HepG2 (cell line): ENCODE measurements around the gene SPG7. TPM values are rescaled to one million over a fixed set of nuclear protein-coding genes. Genes with fewer than 3 reads are reported as not detected.

ENCODE experiments used
- ATAC-seq: fragments of 200-7000 bp; cut with Tn5 transposase; 3 replicates; pipeline ENCODE4 v1.9.1; 2020; ENCODE audit warnings: mild to moderate bottlenecking, moderate library complexity
- BruUV-seq: library from RNA; stranded (reverse); fragments of 400-500 nt; replicated peaks from 2 replicates; lab custom pipeline; 2021; lab: Mats Ljungman, UMichigan
- CTCF ChIA-PET: fragments of 300-600 bp; formaldehyde crosslinking; extraction: SDS; loops from one replicate; lab custom pipeline; 2021; ENCODE audit warnings: low total read pairs, inconsistent platforms, low intra/inter-chr PET ratio; lab: Yijun Ruan, JAX
- POLR2A ChIA-PET: fragments of 350-600 bp; sonication (Branson Sonifier 250); formaldehyde crosslinking; loops from one replicate; lab custom pipeline; 2020; ENCODE audit warnings: antibody characterized with exemption, inconsistent platforms; lab: Yijun Ruan, JAX
- DNase-seq: peaks from one replicate; pipeline ENCODE4 v3.0.0-alpha.2; 2015; ENCODE audit warnings: low spot score
- FAIRE-seq: peaks from 3 replicates; lab custom pipeline; 2011; peaks lifted over from hg19 to GRCh38; lab: Jason Lieb, UNC
- H2AFZ ChIP-seq: one replicate; pipeline ENCODE4 v1.6.1; 2011; ENCODE audit warnings: low read length, inconsistent platforms
- H3K27ac ChIP-seq: fragments of 300-600 bp; 3 replicates; pipeline ENCODE4 v1.8.0; 2011; ENCODE audit warnings: mixed run types, mild to moderate bottlenecking, mixed read lengths, low read length, inconsistent platforms; ENCODE audit not compliant: insufficient read depth; ENCODE audit errors: extremely low read length
- H3K27me3 ChIP-seq, 2 experiments: fragments of 200-600 bp in 1 of 2; 2 replicates in 1 of 2; 3 replicates in 1 of 2; pipeline versions ENCODE4 v1.6.0 to v1.8.0; 2011; ENCODE audit warnings: low read length in 2 of 2, mild to moderate bottlenecking in 2 of 2, moderate library complexity in 2 of 2, inconsistent platforms in 1 of 2; ENCODE audit not compliant: insufficient read depth in 2 of 2, control insufficient read depth in 1 of 2
- H3K36me3 ChIP-seq, 2 experiments: fragments of 200-600 bp in 1 of 2; replicated peaks in 1 of 2; 2 replicates in 1 of 2; 3 replicates in 1 of 2; pipeline versions ENCODE4 v1.5.1 to v1.8.0; 2011; ENCODE audit warnings: low read length in 2 of 2, inconsistent platforms in 1 of 2; ENCODE audit not compliant: insufficient read depth in 2 of 2, control insufficient read depth in 1 of 2
- H3K4me1 ChIP-seq: 2 replicates; pipeline ENCODE4 v1.5.1; 2012; ENCODE audit warnings: low read length, inconsistent platforms; ENCODE audit not compliant: insufficient read depth
- H3K4me2 ChIP-seq: 2 replicates; pipeline ENCODE4 v1.6.0; 2011; ENCODE audit warnings: low read depth, low read length, inconsistent platforms
- H3K4me3 ChIP-seq, 3 experiments: fragments of 200-600 bp in 1 of 3; sonication (generic), shearing (Covaris generic) in 1 of 3; replicated peaks in 1 of 3; 2 replicates each; pipeline ENCODE4 v1.5.1; 2011 to 2016; ENCODE audit warnings: low read length in 3 of 3, inconsistent platforms in 2 of 3, low read depth in 2 of 3, mild to moderate bottlenecking in 2 of 3, control low read depth in 1 of 3, mixed read lengths in 1 of 3; ENCODE audit not compliant: insufficient read depth in 1 of 3
- H3K79me2 ChIP-seq: one replicate; pipeline ENCODE4 v1.6.1; 2011; ENCODE audit warnings: low read length, inconsistent platforms; ENCODE audit not compliant: insufficient read depth
- H3K9ac ChIP-seq: 2 replicates; pipeline ENCODE4 v1.6.0; 2011; ENCODE audit warnings: mild to moderate bottlenecking, low read depth, low read length, inconsistent platforms; ENCODE audit not compliant: insufficient read depth
- H3K9me3 ChIP-seq: 2 replicates; pipeline ENCODE4 v1.5.1; 2012; ENCODE audit warnings: mild to moderate bottlenecking, low read length
- H4K20me1 ChIP-seq: 2 replicates; pipeline ENCODE4 v1.6.0; 2011; ENCODE audit warnings: inconsistent platforms, mild to moderate bottlenecking, low read length, moderate library complexity; ENCODE audit not compliant: insufficient read depth
- HMG20B ChIP-seq: conservative IDR thresholded peaks from 2 replicates; pipeline ENCODE4 v1.6.1; 2016; ENCODE audit warnings: missing genetic modification reagents, missing compliant biosample characterization
- IKZF1 ChIP-seq: fragments of 450-650 bp; IDR thresholded peaks from 2 replicates; pipeline ENCODE4 v1.7.1; 2016
- KMT2B ChIP-seq: IDR thresholded peaks from 2 replicates; pipeline ENCODE4 v1.6.1; 2016; ENCODE audit warnings: missing genetic modification reagents, missing compliant biosample characterization
- RXRB ChIP-seq: IDR thresholded peaks from 2 replicates; pipeline ENCODE4 v1.6.1; 2016; ENCODE audit warnings: borderline replicate concordance, missing genetic modification reagents, missing compliant biosample characterization
- ZBTB42 ChIP-seq: sonication (generic); formaldehyde crosslinking; IDR thresholded peaks from 2 replicates; pipeline ENCODE4 v1.5.0; 2020; ENCODE audit warnings: mild to moderate bottlenecking, missing genetic modification reagents
- WGBS: methylation state at CpG from one replicate; pipeline ENCODE4 v1.1.6; 2017; ENCODE audit warnings: low lambda C conversion rate; 5-methylcytosine and 5-hydroxymethylcytosine counted together
- in situ Hi-C: cut with HindIII; loops from 2 replicates; pipeline ENCODE4 v1.10.0; 2017; ENCODE audit warnings: low pct_unique_long_range_greater_than_20kb; ENCODE audit not compliant: extremely low pct_ligation_motif_present
- intact Hi-C: fragments of 100-400 bp; cut with micrococcal nuclease; formaldehyde crosslinking; loops from one replicate; pipeline ENCODE4 v1.10.0; 2022; ENCODE audit not compliant: unreplicated experiment
- polyA plus RNA-seq, 8 experiments: library from polyadenylated mRNA; depleted of rRNA in 3 of 8; stranded (reverse) in 7 of 8; unstranded in 1 of 8; fragments of >200 nt; fragmentation: Illumina TruSeq in 4 of 8; extraction: Trizol in 4 of 8; gene quantifications; 2 replicates each; pipeline versions ENCODE4 v1.2.1 to v1.2.3, GENCODE V29; 2011 to 2016; ENCODE audit warnings: low read depth in 4 of 8, missing spikeins in 1 of 8, mixed read lengths in 1 of 8; ENCODE audit not compliant: insufficient read depth in 1 of 8
- total RNA-seq, 5 experiments: library from RNA; depleted of rRNA; stranded (reverse); fragments of >200 nt; fragmentation: Illumina TruSeq; extraction: Trizol; gene quantifications; 2 replicates each; pipeline ENCODE4 v1.2.3, GENCODE V29; 2016; ENCODE audit warnings: low read depth in 1 of 5
- TF ChIP-seq, protein P1 (sequence below): sonication (generic); formaldehyde crosslinking; IDR thresholded peaks from 2 replicates; pipeline ENCODE4 v1.9.0; 2021; ENCODE audit warnings: missing genetic modification reagents, borderline replicate concordance

The SPG7 gene
- total and polyA plus RNA-seq, 2 of the 13 experiments (the other 11 are each of a cell fraction or from before 2014, with no cell fraction given) = 66.0 to 136 TPM

DNA sequence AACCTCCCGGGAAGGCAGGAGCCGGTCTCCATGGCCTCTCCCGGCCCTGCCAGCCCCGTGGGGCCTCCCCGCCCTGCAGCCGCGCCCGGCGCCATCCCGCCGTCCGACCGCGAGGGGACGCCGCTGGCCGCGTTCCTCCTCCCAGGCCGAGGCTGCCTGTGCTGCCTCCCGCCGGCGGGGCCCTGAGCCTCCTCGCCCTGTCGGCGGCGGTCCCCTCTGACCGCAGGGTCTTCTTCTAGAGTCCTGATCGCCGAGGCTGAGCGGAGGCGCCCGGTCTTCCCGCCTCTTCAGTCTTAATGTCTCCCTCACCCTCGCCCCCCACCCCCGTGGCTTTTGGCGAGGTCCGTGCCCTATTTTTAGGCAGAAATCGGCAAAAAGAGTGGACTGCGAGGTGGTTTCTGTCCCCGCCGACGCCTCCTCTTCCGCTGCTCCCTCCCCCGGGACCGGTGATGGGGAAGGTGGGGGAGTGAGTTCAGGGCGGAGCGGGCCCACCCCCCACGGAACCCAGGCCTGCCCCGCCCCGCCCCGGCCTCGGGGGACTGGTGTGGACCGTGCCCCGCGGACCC, 66.6 kb downstream of the SPG7 start:
- Histone ChIP-seq H3K79me2 (no peaks in the 10 kb centered on the region), H3K9ac (no peak overlapping the region), H3K4me1 (peaks cover 28% of the 10 kb centered on the region), H3K4me3 (no peak overlapping the region), H4K20me1 (no peaks in the 10 kb centered on the region), H3K27ac (no peak overlapping the region), H3K36me3 (no peaks in the 10 kb centered on the region), H3K9me3 (no peaks in the 10 kb centered on the region), H3K4me2 (no peak overlapping the region), H2AFZ (no peak overlapping the region), H3K27me3 (peaks cover 4 to 13% of the 10 kb centered on the region in 2 experiments; a peak in 3 of 5 replicates)
- TF ChIP-seq KMT2B (CRISPR knock-in tag) (no peak), IKZF1 (no peak), ZBTB42 (CRISPR knock-in tag) (no peak), RXRB (CRISPR knock-in tag) (no peak), HMG20B (CRISPR knock-in tag) (no peak)
- TF ChIP-seq, protein P1, sequence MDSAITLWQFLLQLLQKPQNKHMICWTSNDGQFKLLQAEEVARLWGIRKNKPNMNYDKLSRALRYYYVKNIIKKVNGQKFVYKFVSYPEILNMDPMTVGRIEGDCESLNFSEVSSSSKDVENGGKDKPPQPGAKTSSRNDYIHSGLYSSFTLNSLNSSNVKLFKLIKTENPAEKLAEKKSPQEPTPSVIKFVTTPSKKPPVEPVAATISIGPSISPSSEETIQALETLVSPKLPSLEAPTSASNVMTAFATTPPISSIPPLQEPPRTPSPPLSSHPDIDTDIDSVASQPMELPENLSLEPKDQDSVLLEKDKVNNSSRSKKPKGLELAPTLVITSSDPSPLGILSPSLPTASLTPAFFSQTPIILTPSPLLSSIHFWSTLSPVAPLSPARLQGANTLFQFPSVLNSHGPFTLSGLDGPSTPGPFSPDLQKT (CRISPR knock-in tag) = no peak
- in situ Hi-C loops (no loop called here), intact Hi-C loops (no loop called here)
- no peak for ATAC-seq
- ChIA-PET CTCF (no interaction called here), POLR2A (no interaction called here)
- WGBS = 93% methylated on average over 55 of the region's 55 CpGs
- no peak for DNase-seq
- FAIRE-seq = no peak
- BruUV-seq = no TSS peak
